ENCODE measurements around the gene UMAD1. TPM values are rescaled to one million over a fixed set of nuclear protein-coding genes. Genes with fewer than 3 reads are reported as not detected.

UMAD1 gene
- total and polyA plus RNA-seq, 7 donors: 8.7 to 51.1 (median 15.6) TPM

Small RNA genes lying within 50 kb of the gene (small RNA-seq; reads per million reads assigned to genes)
- gene RNU6-534P: 0 reads per million in 3 donors

Other genes with a start within 250 kb of the UMAD1 start
- gene COL28A1, start 104.9 kb upstream of the UMAD1 start, total RNA-seq: 10 to 100 TPM in 3 of 4 donors, 1 to 10 TPM in 1; 9.9 to 25.5 (median 17.3) TPM
- 1 to 10 TPM in 2 of 3 donors, under 1 TPM in 1; 0.60 to 3.5 (median 1.6) TPM for gene COL28A1, start 104.9 kb upstream of the UMAD1 start, polyA plus RNA-seq
- gene MIOS, start 73.9 kb upstream of the UMAD1 start, total RNA-seq: 10 to 100 TPM; 20.8 to 40.3 (median 30.7) TPM
- gene MIOS, start 73.9 kb upstream of the UMAD1 start, polyA plus RNA-seq: 10 to 100 TPM; 11.3 to 16.9 (median 15.6) TPM
- 10 to 100 TPM; 15.8 to 30.3 (median 29.5) TPM for gene RPA3, start 77.9 kb downstream of the UMAD1 start, total RNA-seq
- gene RPA3, start 77.9 kb downstream of the UMAD1 start, polyA plus RNA-seq: 10 to 100 TPM; 38.0 to 66.8 (median 44.4) TPM

Data from sigmoid colon (tissue), 7 donors.